ENCODE results near the gene ALDH4A1.

DNA sequence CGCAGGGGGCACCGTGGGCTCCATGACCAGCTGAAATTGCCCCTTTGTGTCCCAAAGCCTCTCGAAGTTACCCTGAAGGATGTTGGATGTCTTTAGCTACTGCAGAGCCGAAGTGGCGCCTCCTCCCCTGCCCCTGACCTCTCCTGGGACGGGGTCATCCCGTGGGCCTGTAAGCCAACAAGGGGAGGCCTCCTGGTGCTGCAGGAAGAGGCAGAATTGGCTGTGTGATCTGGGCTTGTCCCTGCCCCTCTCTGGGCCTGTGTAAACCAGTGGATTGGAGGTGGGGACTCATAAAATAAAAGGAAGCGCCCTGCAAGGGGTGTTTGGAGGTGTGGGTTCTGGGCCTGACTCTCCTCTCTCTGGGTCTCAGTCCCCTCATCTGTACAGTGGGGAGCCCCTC, 40.8 kb downstream of the ALDH4A1 start:
- TF ChIP-seq, protein P1, sequence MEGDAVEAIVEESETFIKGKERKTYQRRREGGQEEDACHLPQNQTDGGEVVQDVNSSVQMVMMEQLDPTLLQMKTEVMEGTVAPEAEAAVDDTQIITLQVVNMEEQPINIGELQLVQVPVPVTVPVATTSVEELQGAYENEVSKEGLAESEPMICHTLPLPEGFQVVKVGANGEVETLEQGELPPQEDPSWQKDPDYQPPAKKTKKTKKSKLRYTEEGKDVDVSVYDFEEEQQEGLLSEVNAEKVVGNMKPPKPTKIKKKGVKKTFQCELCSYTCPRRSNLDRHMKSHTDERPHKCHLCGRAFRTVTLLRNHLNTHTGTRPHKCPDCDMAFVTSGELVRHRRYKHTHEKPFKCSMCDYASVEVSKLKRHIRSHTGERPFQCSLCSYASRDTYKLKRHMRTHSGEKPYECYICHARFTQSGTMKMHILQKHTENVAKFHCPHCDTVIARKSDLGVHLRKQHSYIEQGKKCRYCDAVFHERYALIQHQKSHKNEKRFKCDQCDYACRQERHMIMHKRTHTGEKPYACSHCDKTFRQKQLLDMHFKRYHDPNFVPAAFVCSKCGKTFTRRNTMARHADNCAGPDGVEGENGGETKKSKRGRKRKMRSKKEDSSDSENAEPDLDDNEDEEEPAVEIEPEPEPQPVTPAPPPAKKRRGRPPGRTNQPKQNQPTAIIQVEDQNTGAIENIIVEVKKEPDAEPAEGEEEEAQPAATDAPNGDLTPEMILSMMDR (IDR thresholded peaks at IDR 0.05; ENCODE audit: low read length), result no peak
- TF ChIP-seq EZH2 (optimal IDR thresholded peaks at IDR 0.05; ENCODE audit: low read depth, low read length), result no peak
